ENCODE data around the gene CANT1. TPM values are rescaled to one million over a fixed set of nuclear protein-coding genes. Genes with fewer than 3 reads are reported as not detected.

Gene CANT1
- total RNA-seq, 1 donor from 2014 or later: 72.1 TPM

DNA sequence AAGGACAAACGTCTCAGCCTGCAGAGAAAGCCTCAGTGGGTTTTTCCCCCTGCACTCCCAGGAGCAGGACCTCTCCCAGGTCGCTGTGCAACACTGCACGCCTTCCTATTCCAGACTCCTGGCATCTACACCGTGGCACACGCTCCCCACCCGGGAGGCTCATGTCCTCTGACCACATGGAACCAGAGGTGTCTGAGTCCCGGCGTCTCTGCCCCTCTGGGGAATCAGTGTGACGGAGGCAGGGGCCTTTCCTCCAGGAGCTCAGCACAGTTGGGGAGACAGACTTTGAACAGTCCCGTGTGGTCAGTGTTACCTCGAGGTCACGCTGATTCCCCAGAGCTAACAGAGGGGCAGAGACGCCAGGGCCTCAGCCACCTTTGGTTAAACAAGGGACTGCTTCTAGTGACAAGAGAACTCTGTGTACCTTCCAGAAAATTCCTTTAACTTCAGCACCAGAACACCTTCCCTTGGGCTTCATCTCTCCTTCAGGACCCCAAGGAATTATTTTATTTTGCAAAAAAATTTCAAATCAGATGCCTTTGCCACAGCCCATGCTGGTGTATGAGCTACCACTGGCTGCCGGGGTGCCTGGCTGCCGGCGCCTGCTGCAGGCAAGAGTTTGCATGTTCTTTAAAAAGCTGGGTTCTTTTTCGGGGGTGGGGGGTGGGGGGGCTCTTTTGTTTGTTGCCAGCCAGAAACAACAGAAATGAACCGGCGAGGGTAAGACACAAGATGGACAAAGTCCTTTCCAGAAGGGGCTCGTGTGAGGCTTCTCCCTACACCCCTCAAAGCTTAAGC lies 6.6 kb downstream of the CANT1 start:
- no peak for TF ChIP-seq EZH2 (IDR thresholded peaks at IDR 0.05; ENCODE audit: insufficient read depth, low read length)
- TF ChIP-seq, protein P1, sequence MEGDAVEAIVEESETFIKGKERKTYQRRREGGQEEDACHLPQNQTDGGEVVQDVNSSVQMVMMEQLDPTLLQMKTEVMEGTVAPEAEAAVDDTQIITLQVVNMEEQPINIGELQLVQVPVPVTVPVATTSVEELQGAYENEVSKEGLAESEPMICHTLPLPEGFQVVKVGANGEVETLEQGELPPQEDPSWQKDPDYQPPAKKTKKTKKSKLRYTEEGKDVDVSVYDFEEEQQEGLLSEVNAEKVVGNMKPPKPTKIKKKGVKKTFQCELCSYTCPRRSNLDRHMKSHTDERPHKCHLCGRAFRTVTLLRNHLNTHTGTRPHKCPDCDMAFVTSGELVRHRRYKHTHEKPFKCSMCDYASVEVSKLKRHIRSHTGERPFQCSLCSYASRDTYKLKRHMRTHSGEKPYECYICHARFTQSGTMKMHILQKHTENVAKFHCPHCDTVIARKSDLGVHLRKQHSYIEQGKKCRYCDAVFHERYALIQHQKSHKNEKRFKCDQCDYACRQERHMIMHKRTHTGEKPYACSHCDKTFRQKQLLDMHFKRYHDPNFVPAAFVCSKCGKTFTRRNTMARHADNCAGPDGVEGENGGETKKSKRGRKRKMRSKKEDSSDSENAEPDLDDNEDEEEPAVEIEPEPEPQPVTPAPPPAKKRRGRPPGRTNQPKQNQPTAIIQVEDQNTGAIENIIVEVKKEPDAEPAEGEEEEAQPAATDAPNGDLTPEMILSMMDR (IDR thresholded peaks at IDR 0.05; ENCODE audit: insufficient read depth, low read depth, low read length): no peak
- Histone ChIP-seq H3K4me3 (ENCODE audit: insufficient read depth, low read depth, low read length) (no peak overlapping the region), H3K4me2 (ENCODE audit: low read length) (no peak overlapping the region), H3K36me3 (ENCODE audit: insufficient read depth, low read length) (no peaks in the 10 kb centered on the region), H3K79me2 (ENCODE audit: insufficient read depth, low read length) (peaks cover 84% of the 10 kb centered on the region), H3K4me1 (ENCODE audit: insufficient read depth, low read length) (peaks cover 4% of the 10 kb centered on the region), H3K9me3 (ENCODE audit: insufficient read depth, low read depth, low read length) (no peaks in the 10 kb centered on the region), H4K20me1 (ENCODE audit: insufficient read depth, low read length) (peaks cover 90% of the 10 kb centered on the region), H2AFZ (ENCODE audit: low read depth, low read length) (no peak overlapping the region), H3K27me3 (ENCODE audit: insufficient read depth, low read length) (no peaks in the 10 kb centered on the region), H3K9ac (ENCODE audit: low read length) (no peak overlapping the region), H3K27ac (ENCODE audit: low read depth, low read length) (no peak overlapping the region)
- Mint-ChIP-seq H3K4me1 (ENCODE audit: low read depth, unreplicated experiment) (peaks cover 4% of the 10 kb centered on the region), H3K9me3 (ENCODE audit: unreplicated experiment) (no peaks in the 10 kb centered on the region), H3K27me3 (ENCODE audit: low read depth, unreplicated experiment) (no peaks in the 10 kb centered on the region), H3K36me3 (ENCODE audit: low read depth, unreplicated experiment) (peaks cover 17% of the 10 kb centered on the region), H3K27ac (ENCODE audit: unreplicated experiment) (peak overlapping the region; percentile 0), H3K4me3 (ENCODE audit: unreplicated experiment) (no peak overlapping the region)
- DNase-seq (ENCODE audit: low read depth) (no peak), FAIRE-seq (no peak)

DNA sequence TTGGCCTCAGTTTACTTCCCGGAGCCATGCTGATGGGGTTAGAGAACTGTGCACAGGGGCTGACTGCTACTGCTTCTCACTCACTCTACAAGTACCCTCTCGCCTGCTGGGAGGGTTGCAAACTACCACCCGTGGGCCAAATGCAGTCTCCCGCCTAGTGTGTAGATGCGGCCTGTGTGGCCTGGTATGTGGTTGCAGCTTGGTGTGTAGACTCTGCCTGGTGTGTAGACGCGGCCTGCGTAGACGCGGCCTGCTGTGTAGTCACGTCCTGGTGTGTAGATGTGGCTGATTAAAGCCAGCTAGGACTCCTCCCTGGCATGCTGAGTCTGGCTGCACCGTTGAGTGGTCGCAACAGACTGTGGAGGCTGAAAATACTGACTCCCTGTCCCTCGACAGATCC lies 7.3 kb downstream of the CANT1 start:
- no peak overlapping the region for H3K4me3 Mint-ChIP-seq (ENCODE audit: unreplicated experiment)
- peaks cover 3% of the 10 kb centered on the region for H3K4me1 Mint-ChIP-seq (ENCODE audit: low read depth, unreplicated experiment)
- Histone ChIP-seq H4K20me1 (ENCODE audit: insufficient read depth, low read length) (peaks cover 88% of the 10 kb centered on the region), H3K4me3 (ENCODE audit: insufficient read depth, low read depth, low read length) (no peak overlapping the region), H2AFZ (ENCODE audit: low read depth, low read length) (no peak overlapping the region), H3K4me1 (ENCODE audit: insufficient read depth, low read length) (no peaks in the 10 kb centered on the region), H3K4me2 (ENCODE audit: low read length) (no peak overlapping the region), H3K27me3 (ENCODE audit: insufficient read depth, low read length) (no peaks in the 10 kb centered on the region), H3K9ac (ENCODE audit: low read length) (no peak overlapping the region), H3K27ac (ENCODE audit: low read depth, low read length) (no peak overlapping the region), H3K79me2 (ENCODE audit: insufficient read depth, low read length) (peaks cover 82% of the 10 kb centered on the region), H3K9me3 (ENCODE audit: insufficient read depth, low read depth, low read length) (no peaks in the 10 kb centered on the region), H3K36me3 (ENCODE audit: insufficient read depth, low read length) (no peaks in the 10 kb centered on the region)
- peaks cover 17% of the 10 kb centered on the region for H3K36me3 Mint-ChIP-seq (ENCODE audit: low read depth, unreplicated experiment)
- DNase-seq (ENCODE audit: low read depth) (no peak), FAIRE-seq (no peak)
- TF ChIP-seq, protein P1 (IDR thresholded peaks at IDR 0.05; ENCODE audit: insufficient read depth, low read depth, low read length): no peak
- no peak for TF ChIP-seq EZH2 (IDR thresholded peaks at IDR 0.05; ENCODE audit: insufficient read depth, low read length)
- H3K27me3 Mint-ChIP-seq (ENCODE audit: low read depth, unreplicated experiment): no peaks in the 10 kb centered on the region
- H3K27ac Mint-ChIP-seq (ENCODE audit: unreplicated experiment): peak overlapping the region; percentile 0
- no peaks in the 10 kb centered on the region for H3K9me3 Mint-ChIP-seq (ENCODE audit: unreplicated experiment)

Measured in astrocyte (in vitro differentiated cells and primary cell).